ENCODE measurements around the gene BANP.
"Not testable (repeated sequence)": the region's sequence is repeated elsewhere in the genome, so short reads cannot be mapped to it uniquely, and the experiment has no call there.

The BANP gene

GRCh38 chr16:88035292-88035691 lies 84.1 kb downstream of the BANP start:
- no peak overlapping the region for H3K14ac ChIP-seq (ENCODE audit: low read length)
- H2BK12ac ChIP-seq (ENCODE audit: low read length): no peak overlapping the region
- H3K79me1 ChIP-seq (ENCODE audit: low read length): no peaks in the 10 kb centered on the region
- no peak for DNase-seq
- H3K9me3 ChIP-seq (ENCODE audit: insufficient read depth, low read depth, low read length): no peaks in the 10 kb centered on the region
- no peak overlapping the region for H4K12ac ChIP-seq (ENCODE audit: low read depth, low read length)
- no peak overlapping the region for H4K8ac ChIP-seq (ENCODE audit: low read depth, low read length)
- H3K4me1 ChIP-seq (ENCODE audit: control insufficient read depth in 1 of 2, insufficient read depth in 2 of 2, low read length in 2 of 2): no peaks in the 10 kb centered on the region
- no peak overlapping the region for H2BK5ac ChIP-seq (ENCODE audit: low read depth, low read length, poor library complexity)
- no peak overlapping the region for H3K9ac ChIP-seq (ENCODE audit: low read length)
- no peak overlapping the region for H3K23ac ChIP-seq (ENCODE audit: low read length)
- no CpG with 5 or more reads among the region's 14 CpGs for WGBS (ENCODE audit: extremely low coverage, insufficient coverage, insufficient read length)
- H3K79me2 ChIP-seq (ENCODE audit: control insufficient read depth, insufficient read depth, low read length, poor library complexity): no peaks in the 10 kb centered on the region
- peaks cover 29 to 37% of the 10 kb centered on the region in 2 experiments for H3K36me3 ChIP-seq (ENCODE audit: control insufficient read depth in 1 of 2, insufficient read depth in 2 of 2, low read length in 2 of 2)
- no peak overlapping the region for H2BK120ac ChIP-seq (ENCODE audit: insufficient read depth, low read length, poor library complexity)
- no peak overlapping the region for H3K4me2 ChIP-seq (ENCODE audit: low read length)
- no peak overlapping the region for H3K4ac ChIP-seq (ENCODE audit: low read depth, low read length)
- no peak overlapping the region for H4K91ac ChIP-seq (ENCODE audit: low read depth, low read length)
- H2AK5ac ChIP-seq (ENCODE audit: low read length): no peak overlapping the region
- H3K18ac ChIP-seq (ENCODE audit: low read length): no peak overlapping the region
- no peak overlapping the region for H3K27ac ChIP-seq (ENCODE audit: low read depth, low read length)
- no peak overlapping the region for H3K4me3 ChIP-seq (ENCODE audit: low read depth, low read length)
- H3K27me3 ChIP-seq (ENCODE audit: insufficient read depth, low read length): no peaks in the 10 kb centered on the region
- H2AFZ ChIP-seq (ENCODE audit: insufficient read depth, low read length, poor library complexity): no peak overlapping the region

- H3K9ac ChIP-seq (ENCODE audit: low read length); H2BK5ac ChIP-seq (ENCODE audit: low read depth, low read length, poor library complexity); H2AFZ ChIP-seq (ENCODE audit: insufficient read depth, low read length, poor library complexity); H3K9me3 ChIP-seq (ENCODE audit: insufficient read depth, low read depth, low read length); H3K4me3 ChIP-seq (ENCODE audit: low read depth, low read length); H3K23ac ChIP-seq (ENCODE audit: low read length); H3K79me1 ChIP-seq (ENCODE audit: low read length); H2AK5ac ChIP-seq (ENCODE audit: low read length); H4K12ac ChIP-seq (ENCODE audit: low read depth, low read length); H2BK12ac ChIP-seq (ENCODE audit: low read length); H4K8ac ChIP-seq (ENCODE audit: low read depth, low read length); H3K27ac ChIP-seq (ENCODE audit: low read depth, low read length); H2BK120ac ChIP-seq (ENCODE audit: insufficient read depth, low read length, poor library complexity); H3K14ac ChIP-seq (ENCODE audit: low read length); H3K4ac ChIP-seq (ENCODE audit: low read depth, low read length); H4K91ac ChIP-seq (ENCODE audit: low read depth, low read length); H3K18ac ChIP-seq (ENCODE audit: low read length); H3K4me2 ChIP-seq (ENCODE audit: low read length); H3K79me2 ChIP-seq (ENCODE audit: control insufficient read depth, insufficient read depth, low read length, poor library complexity); H3K4me1 ChIP-seq (ENCODE audit: control insufficient read depth in 1 of 2, insufficient read depth in 2 of 2, low read length in 2 of 2); H3K27me3 ChIP-seq (ENCODE audit: insufficient read depth, low read length); DNase-seq: not testable (repeated sequence)
- WGBS (ENCODE audit: extremely low coverage, insufficient coverage, insufficient read length): no CpG with 5 or more reads among the region's 30 CpGs
- peaks cover 29 to 37% of the 10 kb centered on the region in 2 experiments for H3K36me3 ChIP-seq (ENCODE audit: control insufficient read depth in 1 of 2, insufficient read depth in 2 of 2, low read length in 2 of 2)
Observed at GRCh38 chr16:88035884-88036639, 84.8 kb downstream of the BANP start.

GRCh38 chr16:88036640-88036996 lies 85.4 kb downstream of the BANP start:
- WGBS (ENCODE audit: extremely low coverage, insufficient coverage, insufficient read length): 100% methylated on average over 1 of the region's 10 CpGs
- H3K36me3 ChIP-seq (ENCODE audit: control insufficient read depth in 1 of 2, insufficient read depth in 2 of 2, low read length in 2 of 2): peaks cover 29 to 39% of the 10 kb centered on the region in 2 experiments
- not testable (repeated sequence) for H2AK5ac ChIP-seq (ENCODE audit: low read length); H3K79me2 ChIP-seq (ENCODE audit: control insufficient read depth, insufficient read depth, low read length, poor library complexity); H3K18ac ChIP-seq (ENCODE audit: low read length); H2BK120ac ChIP-seq (ENCODE audit: insufficient read depth, low read length, poor library complexity); H4K91ac ChIP-seq (ENCODE audit: low read depth, low read length); H2BK12ac ChIP-seq (ENCODE audit: low read length); H3K4me3 ChIP-seq (ENCODE audit: low read depth, low read length); H4K12ac ChIP-seq (ENCODE audit: low read depth, low read length); H3K9ac ChIP-seq (ENCODE audit: low read length); H3K27me3 ChIP-seq (ENCODE audit: insufficient read depth, low read length); H3K79me1 ChIP-seq (ENCODE audit: low read length); H4K8ac ChIP-seq (ENCODE audit: low read depth, low read length); H3K14ac ChIP-seq (ENCODE audit: low read length); H2BK5ac ChIP-seq (ENCODE audit: low read depth, low read length, poor library complexity); H3K9me3 ChIP-seq (ENCODE audit: insufficient read depth, low read depth, low read length); DNase-seq; H3K27ac ChIP-seq (ENCODE audit: low read depth, low read length); H3K23ac ChIP-seq (ENCODE audit: low read length); H3K4me1 ChIP-seq (ENCODE audit: control insufficient read depth in 1 of 2, insufficient read depth in 2 of 2, low read length in 2 of 2); H2AFZ ChIP-seq (ENCODE audit: insufficient read depth, low read length, poor library complexity); H3K4me2 ChIP-seq (ENCODE audit: low read length); H3K4ac ChIP-seq (ENCODE audit: low read depth, low read length)

- not testable (repeated sequence) for H4K12ac ChIP-seq (ENCODE audit: low read depth, low read length); H4K91ac ChIP-seq (ENCODE audit: low read depth, low read length); H2AK5ac ChIP-seq (ENCODE audit: low read length); H3K18ac ChIP-seq (ENCODE audit: low read length); H3K27me3 ChIP-seq (ENCODE audit: insufficient read depth, low read length); H3K4me1 ChIP-seq (ENCODE audit: control insufficient read depth in 1 of 2, insufficient read depth in 2 of 2, low read length in 2 of 2); H3K79me2 ChIP-seq (ENCODE audit: control insufficient read depth, insufficient read depth, low read length, poor library complexity); H3K14ac ChIP-seq (ENCODE audit: low read length); H3K4me2 ChIP-seq (ENCODE audit: low read length); H4K8ac ChIP-seq (ENCODE audit: low read depth, low read length); H3K23ac ChIP-seq (ENCODE audit: low read length); H3K27ac ChIP-seq (ENCODE audit: low read depth, low read length); H2AFZ ChIP-seq (ENCODE audit: insufficient read depth, low read length, poor library complexity); H2BK12ac ChIP-seq (ENCODE audit: low read length); H3K9me3 ChIP-seq (ENCODE audit: insufficient read depth, low read depth, low read length); H3K9ac ChIP-seq (ENCODE audit: low read length); H2BK120ac ChIP-seq (ENCODE audit: insufficient read depth, low read length, poor library complexity); H2BK5ac ChIP-seq (ENCODE audit: low read depth, low read length, poor library complexity); H3K4me3 ChIP-seq (ENCODE audit: low read depth, low read length); H3K79me1 ChIP-seq (ENCODE audit: low read length); DNase-seq; H3K4ac ChIP-seq (ENCODE audit: low read depth, low read length)
- no CpG with 5 or more reads among the region's 10 CpGs for WGBS (ENCODE audit: extremely low coverage, insufficient coverage, insufficient read length)
- H3K36me3 ChIP-seq (ENCODE audit: control insufficient read depth in 1 of 2, insufficient read depth in 2 of 2, low read length in 2 of 2): peaks cover 32 to 39% of the 10 kb centered on the region in 2 experiments
Observed at GRCh38 chr16:88037359-88037758, 86.1 kb downstream of the BANP start.

Measured in trophoblast cell (in vitro differentiated cells and primary cell).